GM23338 (cell line): ENCODE data around the gene TXNDC2. TPM values are rescaled to one million over a fixed set of nuclear protein-coding genes. Genes with fewer than 3 reads are reported as not detected.

Experiments used
- ATAC-seq: fragments of 200-7000 bp; cut with Tn5 transposase; 3 replicates; pipeline ENCODE4 v1.9.1; 2020
- DNase-seq: peaks from one replicate; pipeline ENCODE4 v3.0.0-alpha.2; 2015; ENCODE audit warnings: low spot score
- H2AFZ ChIP-seq: fragments of 200-600 bp; sonication (generic); 2 replicates; pipeline ENCODE4 v1.8.0; 2016; ENCODE audit warnings: antibody characterized with exemption, mild to moderate bottlenecking, moderate library complexity
- H3F3A ChIP-seq: fragments of 200-600 bp; sonication (generic); replicated peaks from 2 replicates; pipeline ENCODE4 v1.8.0; 2017; ENCODE audit warnings: antibody characterized with exemption, mixed run types, low read depth
- H3K27ac ChIP-seq: fragments of 200-600 bp; sonication (generic); 2 replicates; pipeline ENCODE4 v1.6.1; 2016; ENCODE audit warnings: low read depth
- H3K27me3 ChIP-seq: fragments of 200-600 bp; sonication (generic); 2 replicates; pipeline ENCODE4 v1.8.0; 2016; ENCODE audit warnings: mild to moderate bottlenecking, mixed run types, moderate library complexity; ENCODE audit not compliant: insufficient read depth
- H3K36me3 ChIP-seq: fragments of 200-600 bp; sonication (generic); 2 replicates; pipeline ENCODE4 v1.8.0; 2016; ENCODE audit warnings: mild to moderate bottlenecking; ENCODE audit not compliant: insufficient read depth
- H3K4me1 ChIP-seq: fragments of 200-600 bp; sonication (generic); 2 replicates; pipeline ENCODE4 v1.8.0; 2016; ENCODE audit warnings: mild to moderate bottlenecking, moderate library complexity; ENCODE audit not compliant: insufficient read depth
- H3K4me2 ChIP-seq: fragments of 200-600 bp; sonication (generic); 2 replicates; pipeline ENCODE4 v1.7.1; 2017; ENCODE audit warnings: mixed run types
- H3K4me3 ChIP-seq: fragments of 200-600 bp; sonication (generic); 2 replicates; pipeline ENCODE4 v1.6.1; 2016; ENCODE audit warnings: mixed run types
- H3K79me2 ChIP-seq: fragments of 200-600 bp; sonication (generic); replicated peaks from 2 replicates; pipeline ENCODE4 v1.8.0; 2017; ENCODE audit warnings: mild to moderate bottlenecking; ENCODE audit not compliant: insufficient read depth
- H3K9me2 ChIP-seq: fragments of 200-600 bp; sonication (generic); 2 replicates; pipeline ENCODE4 v1.8.0; 2017; ENCODE audit not compliant: insufficient read depth
- H4K20me1 ChIP-seq: fragments of 200-600 bp; sonication (generic); replicated peaks from 2 replicates; pipeline ENCODE4 v1.8.0; 2017; ENCODE audit warnings: mild to moderate bottlenecking; ENCODE audit not compliant: insufficient read depth
- H3K27ac Mint-ChIP-seq: 2 replicates; pipeline ENCODE4 v1.8.0; 2020; ENCODE audit warnings: inconsistent platforms, mild to moderate bottlenecking, moderate library complexity, mixed read lengths
- H3K27me3 Mint-ChIP-seq: 3 replicates; pipeline ENCODE4 v1.8.0; 2022; ENCODE audit warnings: low read depth, mild to moderate bottlenecking, moderate library complexity, mixed read lengths, inconsistent platforms; ENCODE audit not compliant: insufficient read depth, poor library complexity
- H3K36me3 Mint-ChIP-seq: 3 replicates; pipeline ENCODE4 v1.8.0; 2021; ENCODE audit warnings: low read depth, mild to moderate bottlenecking, inconsistent platforms, moderate library complexity, mixed read lengths
- H3K4me1 Mint-ChIP-seq: 3 replicates; pipeline ENCODE4 v1.8.0; 2020; ENCODE audit warnings: mild to moderate bottlenecking, inconsistent platforms, mixed read lengths
- H3K4me3 Mint-ChIP-seq: 3 replicates; pipeline ENCODE4 v1.8.0; 2021; ENCODE audit warnings: moderate library complexity, mild to moderate bottlenecking, inconsistent platforms, mixed read lengths
- H3K9me3 Mint-ChIP-seq: 3 replicates; pipeline ENCODE4 v1.8.0; 2020; ENCODE audit warnings: moderate library complexity, mild to moderate bottlenecking, inconsistent platforms, mixed read lengths
- CREB1 ChIP-seq: fragments of 250-450 bp; sonication (Bioruptor Pico); IDR thresholded peaks from 2 replicates; pipeline ENCODE4 v1.5.0; 2020; ENCODE audit warnings: low read depth, mild to moderate bottlenecking, moderate library complexity
- CTCF ChIP-seq, 2 experiments: fragments of 200-600 bp in 1 of 2; sonication (generic) in 1 of 2; conservative IDR thresholded peaks; 2 replicates each; pipeline versions ENCODE4 v1.5.1 to v1.6.1; 2016 to 2017; ENCODE audit warnings: antibody characterized with exemption in 2 of 2, low read depth in 2 of 2, mild to moderate bottlenecking in 2 of 2, moderate library complexity in 1 of 2
- ETS1 ChIP-seq: IDR thresholded peaks from 2 replicates; pipeline ENCODE4 v1.6.1; 2016; ENCODE audit warnings: antibody characterized with exemption
- EZH2 ChIP-seq: fragments of 200-600 bp; sonication (generic); IDR thresholded peaks from one replicate; pipeline ENCODE4 v1.8.0; 2017; ENCODE audit warnings: antibody characterized with exemption, mild to moderate bottlenecking, low read depth; ENCODE audit not compliant: unreplicated experiment
- NANOG ChIP-seq: IDR thresholded peaks from 2 replicates; pipeline ENCODE4 v1.6.1; 2016; ENCODE audit warnings: antibody characterized with exemption, borderline replicate concordance
- REST ChIP-seq: IDR thresholded peaks from one replicate; pipeline ENCODE4 v1.6.1; 2018; ENCODE audit warnings: antibody characterized with exemption; ENCODE audit not compliant: unreplicated experiment
- STAT1 ChIP-seq: IDR thresholded peaks from one replicate; pipeline ENCODE4 v1.6.1; 2016; ENCODE audit warnings: antibody characterized with exemption; ENCODE audit not compliant: unreplicated experiment
- ZNF114 ChIP-seq: fragments of 250-450 bp; sonication (Bioruptor Pico); IDR thresholded peaks from 2 replicates; pipeline ENCODE4 v1.5.0; 2020; ENCODE audit warnings: mild to moderate bottlenecking, moderate library complexity
- ZNF331 ChIP-seq: fragments of 250-450 bp; sonication (Bioruptor Pico); IDR thresholded peaks from 2 replicates; pipeline ENCODE4 v1.5.0; 2020; ENCODE audit warnings: low read depth, mild to moderate bottlenecking, moderate library complexity
- ZNF462 ChIP-seq: fragments of 250-450 bp; sonication (Bioruptor Pico); IDR thresholded peaks from 2 replicates; pipeline ENCODE4 v1.5.0; 2020; ENCODE audit warnings: mild to moderate bottlenecking, moderate library complexity
- polyA plus RNA-seq: library from polyadenylated mRNA; unstranded; fragments of >200 nt; fragmentation: Nextera tagmentation; extraction: Ambion mirVana; gene quantifications from 2 replicates; pipeline ENCODE4 v1.2.1, GENCODE V29; 2016
- total RNA-seq: library from RNA; depleted of rRNA; stranded (reverse); fragments of >200 nt; shearing (Covaris generic); gene quantifications from 2 replicates; pipeline ENCODE4 v1.2.3, GENCODE V29; 2014

Gene TXNDC2
- total and polyA plus RNA-seq, 2 experiments from 2014 or later, result 0.16 TPM; not detected in 1

GRCh38 chr18:9862686-9863085 lies 23.1 kb upstream of the TXNDC2 start (continued):
- no peak for TF ChIP-seq ZNF331

- Histone ChIP-seq H3K79me2 (no peaks in the 10 kb centered on the region), H3K9me2 (no peaks in the 10 kb centered on the region), H4K20me1 (no peaks in the 10 kb centered on the region), H3K4me2 (no peak overlapping the region), H3K36me3 (peaks cover 11% of the 10 kb centered on the region; the same call in 1 of the 2 replicates), H3F3A (no peaks in the 10 kb centered on the region), H3K4me3 (no peak overlapping the region), H3K27ac (no peak overlapping the region), H3K4me1 (no peaks in the 10 kb centered on the region), H3K27me3 (no peaks in the 10 kb centered on the region), H2AFZ (no peak overlapping the region)
- no peaks in the 10 kb centered on the region; the same call in 2 of the 3 replicates for H3K4me1 Mint-ChIP-seq
- ATAC-seq (no peak), DNase-seq (no peak)
- H3K27ac Mint-ChIP-seq, result no peak overlapping the region
- no peak overlapping the region for H3K4me3 Mint-ChIP-seq
- H3K36me3 Mint-ChIP-seq, result peaks cover 16% of the 10 kb centered on the region
- TF ChIP-seq NANOG, result no peak
- TF ChIP-seq CREB1 (CRISPR knock-in tag), result no peak
- TF ChIP-seq REST, result no peak
- TF ChIP-seq ZNF462 (CRISPR knock-in tag), result no peak
- TF ChIP-seq EZH2, result no peak
- no peak for TF ChIP-seq ZNF331
- no peak for TF ChIP-seq ETS1
- TF ChIP-seq STAT1, result no peak
- TF ChIP-seq ZNF114, result no peak
- no peak for TF ChIP-seq CTCF (conservative IDR thresholded peaks at IDR 0.05; ENCODE audit: low read depth in 2 of 2)
- peaks cover 22% of the 10 kb centered on the region for H3K9me3 Mint-ChIP-seq
- H3K27me3 Mint-ChIP-seq, result peaks cover 5% of the 10 kb centered on the region
Measured at GRCh38 chr18:9863282-9863681, 22.5 kb upstream of the TXNDC2 start.
